HG03045 (cell line): ENCODE results near the gene RBMS3.

Experiments used
- ATAC-seq: cut with Tn5 transposase; IDR thresholded peaks from one replicate; pipeline ENCODE4 v1.9.1; 2021; ENCODE audit warnings: mild to moderate bottlenecking, moderate library complexity; ENCODE audit not compliant: unreplicated experiment

Gene RBMS3

GRCh38 chr3:29426302-29427226, 145.7 kb downstream of the RBMS3 start:
- ATAC-seq = no peak

- ATAC-seq = no peak
These were observed 146.6 kb downstream of the RBMS3 start for GRCh38 chr3:29427266-29428103.

- ATAC-seq = no peak
These were observed 148.3 kb downstream of the RBMS3 start for GRCh38 chr3:29429055-29429679.

- ATAC-seq = no peak
These were observed 149.7 kb downstream of the RBMS3 start for GRCh38 chr3:29430558-29430971.

GRCh38 chr3:29436612-29437323, 155.9 kb downstream of the RBMS3 start:
- ATAC-seq = no peak

- no peak for ATAC-seq
These were observed 157.7 kb downstream of the RBMS3 start for GRCh38 chr3:29438580-29438979.

GRCh38 chr3:29440413-29441305, 159.8 kb downstream of the RBMS3 start:
- no peak for ATAC-seq

GRCh38 chr3:29441422-29441821, 160.6 kb downstream of the RBMS3 start:
- no peak for ATAC-seq

- ATAC-seq = no peak
These were observed 167.2 kb downstream of the RBMS3 start for GRCh38 chr3:29447946-29448627.

- ATAC-seq = no peak
These were observed 171.0 kb downstream of the RBMS3 start for GRCh38 chr3:29451920-29452319.

- no peak for ATAC-seq
These were observed 172.0 kb downstream of the RBMS3 start for GRCh38 chr3:29452934-29453283.

- no peak for ATAC-seq
These were observed 172.6 kb downstream of the RBMS3 start for GRCh38 chr3:29453284-29454001.

GRCh38 chr3:29454161-29454611, 173.3 kb downstream of the RBMS3 start:
- no peak for ATAC-seq

GRCh38 chr3:29456901-29457300, 176.0 kb downstream of the RBMS3 start:
- no peak for ATAC-seq

- ATAC-seq = no peak
These were observed 182.4 kb downstream of the RBMS3 start for GRCh38 chr3:29463304-29463703.

GRCh38 chr3:29465836-29466235, 185.0 kb downstream of the RBMS3 start:
- no peak for ATAC-seq

- ATAC-seq = no peak
These were observed 185.6 kb downstream of the RBMS3 start for GRCh38 chr3:29466442-29466841.

- ATAC-seq = no peak
These were observed 187.3 kb downstream of the RBMS3 start for GRCh38 chr3:29468187-29468586.
